A549 (cell line): Measurements from ENCODE around the gene FAM187B. TPM values are rescaled to one million over a fixed set of nuclear protein-coding genes. Genes with fewer than 3 reads are reported as not detected.
A peak's percentile ranks its signal among the peaks of the same experiment; 100 is the strongest.

ENCODE experiments used
- ATAC-seq, 2 experiments: fragments of 200-7000 bp in 1 of 2; fragments of >200 bp in 1 of 2; cut with Nextera tagmentation in 1 of 2; cut with Tn5 transposase in 1 of 2; 3 replicates each; pipeline versions ENCODE4 v1.8.0 to v1.9.1; 2018 to 2020; ENCODE audit warnings: mild to moderate bottlenecking in 1 of 2, moderate library complexity in 1 of 2
- CTCF ChIA-PET: fragments of 300-600 bp; sonication (Branson Sonifier 250); formaldehyde crosslinking; extraction: SDS; loops from one replicate; lab custom pipeline; 2021; ENCODE audit warnings: antibody characterized with exemption, inconsistent platforms; lab: Yijun Ruan, JAX
- POLR2A ChIA-PET: fragments of 350-600 bp; formaldehyde crosslinking; extraction: SDS; loops from one replicate; lab custom pipeline; 2021; ENCODE audit warnings: antibody characterized with exemption, inconsistent platforms; lab: Yijun Ruan, JAX
- DNase-seq, 2 experiments: peaks; one replicate each; pipeline versions ENCODE4 v3.0.0 to v3.0.0-alpha.2; 2011 to 2016; ENCODE audit warnings: low read depth in 1 of 2, low spot score in 1 of 2
- FAIRE-seq: peaks from 2 replicates; lab custom pipeline; 2011; peaks lifted over from hg19 to GRCh38; lab: Jason Lieb, UNC
- H3K27ac ChIP-seq, 2 experiments: fragments of >200 bp; sonication (Bioruptor Twin); formaldehyde crosslinking; 3 replicates each; pipeline ENCODE4 v1.5.1; 2016 to 2017
- H3K4me1 ChIP-seq: fragments of >200 bp; sonication (Bioruptor Twin); formaldehyde crosslinking; 3 replicates; pipeline ENCODE4 v1.6.1; 2016
- H3K4me2 ChIP-seq: fragments of >200 bp; sonication (Bioruptor Twin); formaldehyde crosslinking; 3 replicates; pipeline ENCODE4 v1.6.1; 2016
- H3K4me3 ChIP-seq: fragments of >200 bp; sonication (Bioruptor Twin); formaldehyde crosslinking; 3 replicates; pipeline ENCODE4 v1.5.1; 2016
- H3K9me3 ChIP-seq: fragments of >200 bp; sonication (Bioruptor Twin); formaldehyde crosslinking; 3 replicates; pipeline ENCODE4 v1.6.1; 2016
- BHLHE40 ChIP-seq: IDR thresholded peaks from 2 replicates; pipeline ENCODE4 v1.6.1; 2012; ENCODE audit warnings: low read depth, low read length, inconsistent platforms
- CEBPB ChIP-seq, 2 experiments: fragments of >200 bp in 1 of 2; sonication (Bioruptor Twin) in 1 of 2; formaldehyde crosslinking in 1 of 2; IDR thresholded peaks; 2 replicates each; pipeline ENCODE4 v1.6.1; 2012 to 2016
- HDAC2 ChIP-seq: fragments of 200-600 bp; sonication (generic); IDR thresholded peaks from 2 replicates; pipeline ENCODE4 v1.6.1; 2016
- HEYL ChIP-seq: fragments of 250-450 bp; sonication (Bioruptor Pico); IDR thresholded peaks from 2 replicates; pipeline ENCODE4 v1.8.0; 2021; ENCODE audit warnings: mild to moderate bottlenecking, moderate library complexity
- JUN ChIP-seq, 2 experiments: fragments of >200 bp; sonication (Bioruptor Twin); formaldehyde crosslinking; IDR thresholded peaks; 2 replicates in 1 of 2; 3 replicates in 1 of 2; pipeline ENCODE4 v1.6.1; 2016 to 2017
- NR3C1 ChIP-seq: fragments of >200 bp; sonication (Bioruptor Twin); formaldehyde crosslinking; IDR thresholded peaks from 3 replicates; pipeline ENCODE4 v1.6.1; 2017
- PHF8 ChIP-seq: fragments of 200-600 bp; sonication (generic); IDR thresholded peaks from 2 replicates; pipeline ENCODE4 v1.6.1; 2016; ENCODE audit warnings: low read depth, mild to moderate bottlenecking, antibody characterized with exemption, moderate library complexity, borderline replicate concordance
- POLR2A ChIP-seq: IDR thresholded peaks from 2 replicates; pipeline ENCODE4 v1.6.1; 2012; ENCODE audit warnings: mild to moderate bottlenecking, low read length
- RARB ChIP-seq: fragments of 250-450 bp; sonication (Bioruptor Pico); IDR thresholded peaks from 2 replicates; pipeline ENCODE4 v1.8.0; 2021; ENCODE audit warnings: mild to moderate bottlenecking, moderate library complexity
- TP53 ChIP-seq: fragments of 250-450 bp; sonication (Bioruptor Pico); IDR thresholded peaks from 2 replicates; pipeline ENCODE4 v1.5.0; 2021; ENCODE audit warnings: mild to moderate bottlenecking, moderate library complexity
- whole genome bisulfite sequencing: methylation state at CpG from one replicate; pipeline ENCODE4 v1.1.6; 2017; ENCODE audit errors: missing lambda C conversion rate; 5-methylcytosine and 5-hydroxymethylcytosine counted together
- polyA plus RNA-seq, 4 experiments: library from polyadenylated mRNA; depleted of rRNA in 3 of 4; stranded (reverse); fragments of >200 nt; fragmentation: RNase III in 1 of 4; extraction: RNeasy Plus Mini Kit Qiagen cat#74134 plus additional on column Dnase treatment in 1 of 4; gene quantifications; 2 replicates in 3 of 4; 3 replicates in 1 of 4; pipeline ENCODE4 v1.2.3, GENCODE V29; 2011 to 2017
- TF ChIP-seq, protein P1 (sequence below): IDR thresholded peaks from 2 replicates; pipeline ENCODE4 v1.6.1; 2012
- TF ChIP-seq, protein P2 (sequence below): fragments of 150-350 bp; IDR thresholded peaks from 2 replicates; pipeline ENCODE4 v1.6.1; 2014; ENCODE audit warnings: low read depth, mild to moderate bottlenecking, low read length

The FAM187B gene
- polyA plus RNA-seq, 2 of the 4 experiments (the other 2 are of a cell fraction) = not detected

GRCh38 chr19:35265126-35265899, 36.8 kb upstream of the FAM187B start:
- 71% methylated on average over 6 of the region's 6 CpGs for WGBS
- ChIA-PET CTCF (interaction anchor here (0.6 to 1.9 kb wide), 16 partner anchors 9 to 863 kb away, joined by 3 to 10 read pairs (median 4); partner anchors contain the start of genes FXYD3 and LGI4), POLR2A (interaction anchor here (1.2 kb wide), 1 partner anchor 12 kb away, joined by 4 read pairs; no protein-coding TSS in a partner anchor)
- no peak for TF ChIP-seq PHF8
- TF ChIP-seq, protein P1, sequence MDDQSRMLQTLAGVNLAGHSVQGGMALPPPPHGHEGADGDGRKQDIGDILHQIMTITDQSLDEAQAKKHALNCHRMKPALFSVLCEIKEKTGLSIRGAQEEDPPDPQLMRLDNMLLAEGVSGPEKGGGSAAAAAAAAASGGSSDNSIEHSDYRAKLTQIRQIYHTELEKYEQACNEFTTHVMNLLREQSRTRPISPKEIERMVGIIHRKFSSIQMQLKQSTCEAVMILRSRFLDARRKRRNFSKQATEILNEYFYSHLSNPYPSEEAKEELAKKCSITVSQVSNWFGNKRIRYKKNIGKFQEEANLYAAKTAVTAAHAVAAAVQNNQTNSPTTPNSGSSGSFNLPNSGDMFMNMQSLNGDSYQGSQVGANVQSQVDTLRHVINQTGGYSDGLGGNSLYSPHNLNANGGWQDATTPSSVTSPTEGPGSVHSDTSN = peak; percentile 33; the same call in 1 of the 2 replicates
- TF ChIP-seq RARB = no peak
- TF ChIP-seq TP53 (CRISPR knock-in tag) = 0 out of 2 replicates have a peak, but pooled peaks have one; percentile 15
- ATAC-seq (no peak), DNase-seq (no peak), FAIRE-seq (no peak)
- Histone ChIP-seq H3K27ac (no peak overlapping the region), H3K9me3 (no peaks in the 10 kb centered on the region), H3K4me2 (no peak overlapping the region), H3K4me3 (no peak overlapping the region), H3K4me1 (peaks cover 12% of the 10 kb centered on the region)

DNA sequence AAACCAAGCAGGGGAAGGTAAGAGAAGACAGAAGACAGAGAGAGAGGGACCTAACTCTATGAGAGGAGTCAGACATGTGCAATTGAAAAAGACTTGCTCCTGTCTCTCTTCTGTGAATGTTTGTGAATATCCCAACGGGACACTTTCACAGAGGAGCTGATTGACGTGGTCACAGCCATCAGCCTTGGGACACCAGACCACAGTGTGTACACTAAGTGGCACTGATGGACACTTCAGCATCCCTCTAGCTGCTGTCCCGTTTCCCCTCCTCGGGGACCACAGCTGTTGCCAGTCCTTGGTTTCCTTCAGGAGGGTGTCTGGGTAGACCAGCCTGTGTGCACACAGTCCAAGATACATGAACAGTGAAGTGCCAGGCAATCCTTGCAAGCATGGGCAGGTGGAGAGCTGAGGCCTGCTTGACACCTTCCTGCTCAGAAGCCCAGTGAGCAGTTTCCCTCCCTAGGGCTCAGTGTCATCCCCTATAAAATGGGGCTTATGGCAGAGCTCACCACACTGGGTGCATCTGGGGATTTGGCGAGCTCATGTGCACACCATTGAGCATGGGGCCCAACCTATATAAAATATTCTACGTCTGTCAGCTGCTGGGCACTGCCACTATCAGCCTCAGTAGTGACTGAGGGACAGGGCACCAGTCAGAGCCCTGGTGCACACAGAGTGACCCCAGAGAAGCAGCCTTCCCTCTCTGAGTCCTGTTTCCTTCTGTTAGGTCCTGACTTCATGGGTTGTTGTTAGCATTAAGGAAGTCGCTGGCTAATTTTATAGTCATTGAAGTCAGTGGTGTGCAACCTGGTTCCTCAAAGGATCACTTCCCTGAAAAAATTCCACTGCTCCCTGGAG, 36.0 kb upstream of the FAM187B start:
- ChIA-PET POLR2A (interaction anchor here (0.5 to 1.2 kb wide), 3 partner anchors 11 to 258 kb away, joined by 3 to 4 read pairs (median 4); no protein-coding TSS in a partner anchor), CTCF (interaction anchor here (0.6 to 4.2 kb wide), 17 partner anchors 8 to 863 kb away, joined by 3 to 11 read pairs (median 4); partner anchors contain the start of gene FXYD3)
- Histone ChIP-seq H3K4me1 (peaks cover 6% of the 10 kb centered on the region), H3K4me2 (no peak overlapping the region), H3K9me3 (no peaks in the 10 kb centered on the region), H3K4me3 (no peak overlapping the region), H3K27ac (no peak overlapping the region)
- TF ChIP-seq HEYL (CRISPR knock-in tag) (no peak), POLR2A (peak; percentile 42), JUN (IDR thresholded peaks at IDR 0.05) (peak; percentile 20 to 43; a peak in 2 of 5 replicates)
- TF ChIP-seq, protein P2, sequence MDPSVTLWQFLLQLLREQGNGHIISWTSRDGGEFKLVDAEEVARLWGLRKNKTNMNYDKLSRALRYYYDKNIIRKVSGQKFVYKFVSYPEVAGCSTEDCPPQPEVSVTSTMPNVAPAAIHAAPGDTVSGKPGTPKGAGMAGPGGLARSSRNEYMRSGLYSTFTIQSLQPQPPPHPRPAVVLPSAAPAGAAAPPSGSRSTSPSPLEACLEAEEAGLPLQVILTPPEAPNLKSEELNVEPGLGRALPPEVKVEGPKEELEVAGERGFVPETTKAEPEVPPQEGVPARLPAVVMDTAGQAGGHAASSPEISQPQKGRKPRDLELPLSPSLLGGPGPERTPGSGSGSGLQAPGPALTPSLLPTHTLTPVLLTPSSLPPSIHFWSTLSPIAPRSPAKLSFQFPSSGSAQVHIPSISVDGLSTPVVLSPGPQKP = no peak
- WGBS = 87% methylated on average over 7 of the region's 7 CpGs
- no peak for ATAC-seq
- FAIRE-seq = peak; percentile 81
- no peak for DNase-seq

DNA sequence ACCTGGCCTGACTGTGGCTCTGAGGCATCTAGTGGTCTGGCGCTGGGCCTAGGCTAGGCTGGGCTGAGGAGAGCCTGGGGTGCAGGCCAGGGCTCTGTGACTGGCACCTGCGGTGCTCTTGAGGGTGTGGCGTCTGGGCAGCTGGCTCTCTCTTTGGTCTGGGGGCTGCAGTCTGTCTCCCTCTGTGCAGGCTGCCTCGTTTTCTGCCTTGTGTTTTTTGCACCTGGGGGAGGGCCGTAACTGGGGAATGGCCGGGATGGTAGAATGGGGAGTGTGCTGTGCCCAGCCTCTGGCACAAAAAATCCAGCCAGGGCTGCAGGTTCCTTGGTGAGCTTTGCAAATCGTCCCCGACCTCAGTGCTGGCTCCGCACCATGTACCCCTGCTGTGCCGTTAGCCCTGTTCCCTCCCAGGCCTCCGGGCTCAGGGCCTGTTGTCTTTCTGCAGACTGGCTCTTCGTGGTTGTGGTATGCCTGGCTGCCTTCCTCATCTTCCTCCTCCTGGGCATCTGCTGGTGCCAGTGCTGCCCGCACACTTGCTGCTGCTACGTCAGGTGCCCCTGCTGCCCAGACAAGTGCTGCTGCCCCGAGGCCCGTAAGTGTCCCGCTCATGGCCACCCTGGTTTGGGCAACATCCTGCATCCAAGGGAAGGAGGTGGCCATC, 33.7 kb upstream of the FAM187B start:
- CTCF ChIA-PET = interaction anchor here (0.7 to 4.2 kb wide), 6 partner anchors 11 to 425 kb away, joined by 3 to 11 read pairs (median 4); no protein-coding TSS in a partner anchor
- DNase-seq = no peak
- TF ChIP-seq HDAC2 (no peak), POLR2A (peak; percentile 22)

DNA sequence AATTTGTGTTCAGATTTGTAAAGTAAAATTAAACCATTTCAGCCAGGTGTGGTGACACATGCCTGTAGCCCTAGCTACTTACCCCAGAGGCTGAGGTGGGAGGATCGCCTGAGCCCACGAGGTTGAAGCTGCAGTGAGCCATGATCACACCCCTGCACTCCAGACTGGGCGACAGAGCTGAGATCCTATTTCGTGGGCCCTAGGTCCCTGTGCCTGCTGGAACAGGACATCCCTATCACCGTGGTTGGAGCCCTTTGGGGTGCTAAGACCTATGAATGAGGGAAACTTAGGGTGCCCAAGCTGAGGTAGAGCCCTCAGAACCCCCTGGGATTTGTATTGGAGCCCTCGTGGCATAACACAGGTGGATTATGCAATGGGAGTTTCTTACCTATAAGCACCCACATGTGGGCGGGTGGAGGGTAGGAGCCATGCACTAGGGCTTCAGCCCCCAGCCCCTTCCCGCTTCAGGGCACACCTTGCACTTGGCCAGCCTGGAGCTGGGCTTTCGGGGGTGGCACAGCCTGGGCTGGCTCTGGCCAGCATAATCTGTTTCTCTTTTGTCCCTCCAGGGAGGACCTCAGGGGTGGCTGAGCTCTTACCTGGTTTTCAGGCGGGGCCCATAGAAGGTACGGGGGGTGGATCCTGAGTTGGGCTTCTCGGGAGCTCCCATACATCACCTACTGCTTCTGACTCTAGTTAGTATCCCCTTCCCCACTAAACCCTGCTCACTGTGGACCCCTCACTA, 33.0 kb upstream of the FAM187B start:
- FAIRE-seq (peak; percentile 7), ATAC-seq (peak in 1 of 2 experiments; percentile 6; a peak in 3 of 6 replicates), DNase-seq (no peak)
- WGBS = 65% methylated on average over 12 of the region's 12 CpGs
- no peak overlapping the region for H3K27ac ChIP-seq
- H3K4me3 ChIP-seq = no peak overlapping the region
- H3K4me2 ChIP-seq = no peak overlapping the region
- H3K4me1 ChIP-seq = peaks cover 2% of the 10 kb centered on the region
- POLR2A ChIA-PET = interaction anchor here (0.6 to 1.2 kb wide), 3 partner anchors 8 to 1222 kb away, joined by 3 to 4 read pairs (median 3); no protein-coding TSS in a partner anchor
- CTCF ChIA-PET = interaction anchor here (0.6 to 4.2 kb wide), 9 partner anchors 11 to 424 kb away, joined by 3 to 11 read pairs (median 3); no protein-coding TSS in a partner anchor
- no peaks in the 10 kb centered on the region for H3K9me3 ChIP-seq
- TF ChIP-seq BHLHE40 = no peak
- no peak for TF ChIP-seq NR3C1
- peak in 1 of 2 experiments; percentile 27; a peak in 1 of 4 replicates for TF ChIP-seq CEBPB (IDR thresholded peaks at IDR 0.05)

More for the DNA sequence above, 33.7 kb upstream of the FAM187B start:
- H3K4me3 ChIP-seq = no peak overlapping the region
- no peak overlapping the region for H3K27ac ChIP-seq
- POLR2A ChIA-PET = no interaction called here
- no peak overlapping the region for H3K4me2 ChIP-seq
- no peaks in the 10 kb centered on the region for H3K9me3 ChIP-seq
- WGBS = 73% methylated on average over 17 of the region's 17 CpGs
- FAIRE-seq = no peak
- peaks cover 6% of the 10 kb centered on the region for H3K4me1 ChIP-seq
- peak in 1 of 2 experiments; percentile 15; a peak in 3 of 6 replicates for ATAC-seq
